Measurements from ENCODE around the gene PARN.

PARN gene

GRCh38 chr16:14658063-14658462 is 28.0 kb upstream of the PARN start:
- no peak for ATAC-seq
- TF ChIP-seq RARB (CRISPR knock-in tag; IDR thresholded peaks at IDR 0.05) (no peak), TCF4 (CRISPR knock-in tag; IDR thresholded peaks at IDR 0.05; ENCODE audit: borderline replicate concordance) (no peak), PATZ1 (CRISPR knock-in tag; IDR thresholded peaks at IDR 0.05; ENCODE audit: borderline replicate concordance) (no peak), ARNTL (CRISPR knock-in tag; IDR thresholded peaks at IDR 0.05; ENCODE audit: borderline replicate concordance, low read depth) (no peak), ZNF565 (CRISPR knock-in tag; conservative IDR thresholded peaks at IDR 0.05; ENCODE audit: low read depth) (no peak), ESRRG (CRISPR knock-in tag; IDR thresholded peaks at IDR 0.05) (no peak), OSR1 (CRISPR knock-in tag; IDR thresholded peaks at IDR 0.05) (no peak), ISL1 (CRISPR knock-in tag; IDR thresholded peaks at IDR 0.05) (no peak)

GRCh38 chr16:14652726-14653125 is 22.7 kb upstream of the PARN start:
- TF ChIP-seq OSR1 (CRISPR knock-in tag; IDR thresholded peaks at IDR 0.05) (no peak), ZNF8 (CRISPR knock-in tag; IDR thresholded peaks at IDR 0.05) (no peak)

GRCh38 chr16:14650629-14651028 is 20.6 kb upstream of the PARN start:
- ATAC-seq, result no peak
- TF ChIP-seq ESRRG (CRISPR knock-in tag; IDR thresholded peaks at IDR 0.05) (no peak), CSRNP3 (CRISPR knock-in tag; IDR thresholded peaks at IDR 0.05) (no peak), SNAI2 (CRISPR knock-in tag; IDR thresholded peaks at IDR 0.05) (no peak), ZNF8 (CRISPR knock-in tag; IDR thresholded peaks at IDR 0.05) (no peak), TCF4 (CRISPR knock-in tag; IDR thresholded peaks at IDR 0.05; ENCODE audit: borderline replicate concordance) (no peak), ZC3H10 (CRISPR knock-in tag; IDR thresholded peaks at IDR 0.05) (no peak), ZFP30 (CRISPR knock-in tag; IDR thresholded peaks at IDR 0.05) (no peak), PPARA (CRISPR knock-in tag; IDR thresholded peaks at IDR 0.05; ENCODE audit: borderline replicate concordance) (no peak), RARB (CRISPR knock-in tag; IDR thresholded peaks at IDR 0.05) (no peak), OSR1 (CRISPR knock-in tag; IDR thresholded peaks at IDR 0.05) (no peak), PATZ1 (CRISPR knock-in tag; IDR thresholded peaks at IDR 0.05; ENCODE audit: borderline replicate concordance) (no peak), TSHZ2 (CRISPR knock-in tag; IDR thresholded peaks at IDR 0.05) (no peak), TOX (CRISPR knock-in tag; IDR thresholded peaks at IDR 0.05; ENCODE audit: borderline replicate concordance) (no peak), ISL1 (CRISPR knock-in tag; IDR thresholded peaks at IDR 0.05) (no peak), ZNF70 (CRISPR knock-in tag; IDR thresholded peaks at IDR 0.05) (no peak)

More at GRCh38 chr16:14652726-14653125, 22.7 kb upstream of the PARN start:
- no peak for ATAC-seq

- no peak for ATAC-seq
- TF ChIP-seq ZNF565 (CRISPR knock-in tag; conservative IDR thresholded peaks at IDR 0.05; ENCODE audit: low read depth) (no peak), CSDC2 (CRISPR knock-in tag; IDR thresholded peaks at IDR 0.05) (no peak), CSRNP3 (CRISPR knock-in tag; IDR thresholded peaks at IDR 0.05) (no peak), PPARA (CRISPR knock-in tag; IDR thresholded peaks at IDR 0.05; ENCODE audit: borderline replicate concordance) (no peak), ZNF8 (CRISPR knock-in tag; IDR thresholded peaks at IDR 0.05) (no peak), ARNTL (CRISPR knock-in tag; IDR thresholded peaks at IDR 0.05; ENCODE audit: borderline replicate concordance, low read depth) (no peak), PATZ1 (CRISPR knock-in tag; IDR thresholded peaks at IDR 0.05; ENCODE audit: borderline replicate concordance) (no peak)
Measured at GRCh38 chr16:14649816-14650215, 19.8 kb upstream of the PARN start.

All from SK-N-SH treated with all-trans-retinoic acid at 6 μM for 48 hours (cell line).